Memory B cell (primary cell): ENCODE measurements around the gene GAGE12J.
"Not testable (repeated sequence)": the region's sequence is repeated elsewhere in the genome, so short reads cannot be mapped to it uniquely, and the experiment has no call there.

Source experiments
- ATAC-seq: fragments of 150-1000 bp; cut with Tn5 transposase; 2 replicates; pipeline ENCODE4 v1.10.0; 2021; ENCODE audit warnings: low read depth, mild to moderate bottlenecking, moderate library complexity
- DNase-seq, 2 donors: peaks; one replicate each; pipeline ENCODE4 v3.0.0; 2022; ENCODE audit warnings: low spot score in 2 of 2
- H3K27ac Mint-ChIP-seq: one replicate; pipeline ENCODE4 v1.8.0; 2022; ENCODE audit warnings: mild to moderate bottlenecking, moderate library complexity, mixed read lengths
- H3K27me3 Mint-ChIP-seq: one replicate; pipeline ENCODE4 v1.8.0; 2022; ENCODE audit warnings: mixed read lengths
- H3K36me3 Mint-ChIP-seq: one replicate; pipeline ENCODE4 v1.8.0; 2022; ENCODE audit warnings: mild to moderate bottlenecking, mixed read lengths
- H3K4me1 Mint-ChIP-seq: one replicate; pipeline ENCODE4 v1.8.0; 2022; ENCODE audit warnings: mixed read lengths
- H3K4me3 Mint-ChIP-seq: one replicate; pipeline ENCODE4 v1.8.0; 2022; ENCODE audit warnings: mild to moderate bottlenecking, moderate library complexity, mixed read lengths
- H3K9me3 Mint-ChIP-seq: one replicate; pipeline ENCODE4 v1.8.0; 2022; ENCODE audit warnings: mixed read lengths

GAGE12J gene

DNA sequence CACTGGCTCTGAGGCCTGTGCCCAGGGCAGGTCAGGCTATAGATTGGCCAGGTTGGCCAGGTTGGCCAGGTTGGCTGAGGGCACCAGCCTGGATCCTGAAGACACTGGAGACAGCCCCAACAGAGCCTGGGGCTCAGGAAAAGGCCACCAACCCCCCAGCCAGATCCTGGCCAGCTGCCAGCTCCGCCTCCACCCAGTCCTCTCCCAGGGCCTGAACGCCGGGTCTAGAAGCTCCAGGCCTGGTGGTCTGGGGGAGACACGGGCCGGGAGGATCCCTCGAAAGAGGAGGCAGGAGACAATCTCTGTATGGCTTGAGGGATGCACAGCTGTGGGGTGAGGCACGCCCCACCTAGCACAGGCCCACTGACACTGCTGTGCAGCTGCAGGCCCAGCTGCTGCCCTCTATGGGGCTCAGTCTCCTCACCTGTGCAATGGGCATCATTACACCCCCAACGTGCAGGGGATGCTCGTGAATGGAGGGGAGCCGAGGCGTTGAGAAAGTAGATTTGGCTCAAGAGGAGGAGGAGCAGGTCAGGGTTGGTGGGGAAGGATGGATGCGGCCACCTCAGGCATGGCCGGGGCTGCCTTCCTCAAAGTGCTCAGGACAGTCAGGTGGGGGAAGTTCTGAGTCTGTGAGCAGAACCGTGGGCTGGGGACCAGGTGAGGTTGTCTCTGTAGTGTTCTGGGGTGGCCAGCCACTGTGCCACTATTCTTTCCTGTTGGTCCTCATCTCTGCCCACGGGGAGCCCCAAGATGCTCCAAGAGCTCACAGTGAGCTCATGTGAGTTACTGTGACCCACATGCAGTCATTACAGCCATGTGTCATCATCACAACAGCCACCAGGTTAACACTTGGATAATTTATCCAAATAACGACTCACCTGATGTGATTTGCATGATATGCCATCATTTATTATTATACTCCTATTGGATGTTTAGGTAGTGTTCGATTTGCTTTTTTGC, 29.2 kb upstream of the GAGE12J start:
- no peak for DNase-seq
- Mint-ChIP-seq H3K36me3 (no peaks in the 10 kb centered on the region), H3K27ac (no peak overlapping the region), H3K9me3 (no peaks in the 10 kb centered on the region), H3K27me3 (no peaks in the 10 kb centered on the region), H3K4me1 (peaks cover 6% of the 10 kb centered on the region), H3K4me3 (no peak overlapping the region)
- ATAC-seq: no peak

DNA sequence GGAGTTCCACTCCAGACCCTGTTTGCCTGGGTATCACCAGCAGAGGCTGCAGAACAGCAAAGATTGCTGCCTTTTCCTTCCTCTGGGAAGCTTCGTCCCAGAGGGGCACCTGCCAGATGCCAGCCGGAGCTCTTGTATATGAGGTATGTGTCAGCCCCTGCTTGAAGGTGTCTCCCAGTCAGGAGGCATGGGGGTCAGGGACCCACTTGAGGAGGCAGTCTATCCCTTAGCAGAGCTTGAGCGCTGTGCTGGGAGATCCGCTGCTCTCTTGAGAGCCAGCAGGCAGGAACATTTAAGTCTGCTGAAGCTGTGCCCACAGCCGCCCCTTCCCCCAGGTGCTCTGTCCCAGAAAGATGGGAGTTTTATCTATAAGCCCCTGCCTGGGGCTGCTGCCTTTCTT, 22.5 kb upstream of the GAGE12J start:
- not testable (repeated sequence) for DNase-seq, H3K27me3 Mint-ChIP-seq, H3K9me3 Mint-ChIP-seq, ATAC-seq, H3K27ac Mint-ChIP-seq, H3K4me3 Mint-ChIP-seq, H3K4me1 Mint-ChIP-seq, H3K36me3 Mint-ChIP-seq

DNA sequence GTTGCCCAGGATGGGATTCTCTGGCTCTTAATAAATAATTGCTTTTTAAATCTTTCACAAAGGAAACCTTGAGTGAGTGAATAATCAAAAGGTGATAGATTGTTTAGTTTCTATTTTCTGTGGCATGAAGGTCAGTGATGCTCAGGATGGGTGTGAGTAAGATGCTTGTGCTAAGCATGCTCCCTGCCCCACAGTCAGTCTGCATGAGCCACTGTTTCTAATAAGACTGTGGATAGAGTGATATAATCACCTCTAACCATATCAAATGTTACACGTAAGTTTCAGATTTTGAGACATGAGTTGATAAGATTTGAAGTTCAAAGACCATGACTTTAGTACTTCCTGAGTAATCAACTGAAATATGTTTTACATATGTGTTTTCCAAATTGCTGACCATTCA, 21.1 kb upstream of the GAGE12J start:
- no peak for ATAC-seq
- DNase-seq: no peak
- no peak overlapping the region for H3K4me3 Mint-ChIP-seq
- no peaks in the 10 kb centered on the region for H3K4me1 Mint-ChIP-seq
- peaks cover 2% of the 10 kb centered on the region for H3K36me3 Mint-ChIP-seq
- no peaks in the 10 kb centered on the region for H3K9me3 Mint-ChIP-seq
- H3K27me3 Mint-ChIP-seq: peaks cover 3% of the 10 kb centered on the region
- no peak overlapping the region for H3K27ac Mint-ChIP-seq

DNA sequence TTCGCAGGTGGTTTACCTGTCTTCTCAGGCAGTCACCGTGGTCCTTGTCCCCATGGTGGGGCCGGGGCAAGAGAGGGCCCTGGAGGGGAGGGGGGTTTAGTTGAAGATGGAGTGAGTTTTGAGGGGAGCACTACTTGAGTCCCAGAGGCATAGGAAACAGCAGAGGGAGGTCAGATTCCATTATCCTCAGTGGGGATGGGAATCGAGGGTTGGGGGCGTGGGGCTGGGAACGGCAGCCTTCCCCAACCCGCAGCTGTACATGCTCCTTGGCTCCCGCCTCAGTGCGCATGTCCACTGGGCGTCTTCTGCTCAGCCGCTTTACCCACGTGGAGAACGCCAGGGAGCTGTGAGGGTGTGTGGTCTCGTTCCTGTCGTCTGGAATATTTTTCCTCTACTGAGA, 18.5 kb upstream of the GAGE12J start, which contains the start of gene GAGE10:
GAGE10 (plus strand) TSS at position 301 of the 400 bp plus-strand sequence. CDS start 1,214 bp downstream, outside the sequence.
- Mint-ChIP-seq H3K27ac (no peak within 1 kb of the TSS), H3K36me3 (peaks cover 2% of the 10 kb centered on the region), H3K27me3 (peaks cover 3% of the 10 kb centered on the region), H3K4me3 (no peak within 1 kb of the TSS), H3K4me1 (no peaks in the 10 kb centered on the region), H3K9me3 (no peaks in the 10 kb centered on the region)
- no peak for ATAC-seq
- no peak for DNase-seq

DNA sequence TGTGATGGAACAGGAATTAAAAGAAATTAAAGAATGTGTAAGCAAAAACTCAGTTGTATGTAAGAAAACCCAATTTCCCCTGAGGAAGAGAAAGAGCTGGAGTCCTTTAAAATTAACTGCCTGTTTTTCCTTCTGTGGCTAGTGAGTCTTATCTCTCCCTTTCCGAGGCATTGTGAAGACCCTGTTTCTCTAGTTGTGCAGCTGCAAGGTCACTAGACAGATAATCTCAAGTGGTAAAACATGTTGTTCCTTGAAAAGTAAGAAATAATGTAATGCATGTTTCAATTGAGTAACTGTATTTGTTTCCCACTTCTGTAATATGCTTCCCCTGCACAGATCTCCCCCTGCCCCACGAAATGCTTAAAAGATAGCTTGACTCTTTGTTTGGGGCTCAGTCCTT, 14.1 kb upstream of the GAGE12J start:
- ATAC-seq, H3K9me3 Mint-ChIP-seq, H3K36me3 Mint-ChIP-seq, DNase-seq, H3K27me3 Mint-ChIP-seq, H3K27ac Mint-ChIP-seq, H3K4me3 Mint-ChIP-seq: not testable (repeated sequence)
- H3K4me1 Mint-ChIP-seq: peaks cover 14% of the 10 kb centered on the region

- Mint-ChIP-seq H3K4me1 (peaks cover 14% of the 10 kb centered on the region), H3K9me3 (peaks cover 3% of the 10 kb centered on the region), H3K36me3 (peaks cover 7% of the 10 kb centered on the region), H3K27ac (peak overlapping the region; percentile 85), H3K27me3 (no peaks in the 10 kb centered on the region), H3K4me3 (peak overlapping the region; percentile 83)
- DNase-seq (no peak), ATAC-seq (no peak)
Measured at GRCh38 chrX:49308604-49309269, 13.1 kb upstream of the GAGE12J start.

DNA sequence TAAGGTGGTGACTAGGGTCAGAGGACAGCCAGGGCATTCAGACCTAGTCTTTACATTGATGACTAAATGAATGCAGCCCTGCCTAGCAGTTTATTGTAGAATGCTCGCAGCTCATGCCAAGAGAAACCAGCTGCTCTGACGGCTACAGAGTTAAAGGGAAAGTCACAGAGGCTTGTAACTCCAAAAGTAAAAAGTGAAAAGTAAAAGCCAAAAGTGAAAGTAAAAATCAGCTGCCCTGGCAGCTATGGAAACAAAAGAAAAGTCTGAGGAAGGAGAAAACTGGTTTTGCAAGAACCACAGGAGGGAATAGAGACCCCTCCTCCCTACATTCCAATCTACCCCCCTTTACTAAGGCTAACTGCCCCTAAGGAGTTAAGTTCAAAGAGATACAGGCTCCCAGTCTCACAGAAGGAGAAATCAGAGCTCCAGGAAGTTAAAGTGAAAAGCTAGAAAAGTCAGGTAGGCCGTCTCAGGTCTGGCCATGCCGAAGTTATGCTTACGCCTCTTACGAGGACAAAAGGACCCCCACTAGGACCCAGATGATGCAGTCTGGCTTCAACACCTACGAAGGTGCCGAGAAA, 12.3 kb upstream of the GAGE12J start:
- Mint-ChIP-seq H3K4me3 (peak overlapping the region; percentile 83), H3K9me3 (peaks cover 3% of the 10 kb centered on the region), H3K4me1 (peaks cover 14% of the 10 kb centered on the region), H3K27ac (peak overlapping the region; percentile 85), H3K27me3 (no peaks in the 10 kb centered on the region), H3K36me3 (peaks cover 7% of the 10 kb centered on the region)
- no peak for DNase-seq
- ATAC-seq: peak; percentile 44

- Mint-ChIP-seq H3K9me3 (peaks cover 3% of the 10 kb centered on the region), H3K27me3 (no peaks in the 10 kb centered on the region), H3K27ac (peak overlapping the region; percentile 85), H3K4me1 (peaks cover 14% of the 10 kb centered on the region), H3K4me3 (no peak overlapping the region), H3K36me3 (peaks cover 7% of the 10 kb centered on the region)
- ATAC-seq (no peak), DNase-seq (no peak)
Measured at GRCh38 chrX:49310371-49310770, 11.5 kb upstream of the GAGE12J start.

GRCh38 chrX:49312176-49312575, 9.7 kb upstream of the GAGE12J start:
- H3K4me1 Mint-ChIP-seq: peaks cover 14% of the 10 kb centered on the region

DNA sequence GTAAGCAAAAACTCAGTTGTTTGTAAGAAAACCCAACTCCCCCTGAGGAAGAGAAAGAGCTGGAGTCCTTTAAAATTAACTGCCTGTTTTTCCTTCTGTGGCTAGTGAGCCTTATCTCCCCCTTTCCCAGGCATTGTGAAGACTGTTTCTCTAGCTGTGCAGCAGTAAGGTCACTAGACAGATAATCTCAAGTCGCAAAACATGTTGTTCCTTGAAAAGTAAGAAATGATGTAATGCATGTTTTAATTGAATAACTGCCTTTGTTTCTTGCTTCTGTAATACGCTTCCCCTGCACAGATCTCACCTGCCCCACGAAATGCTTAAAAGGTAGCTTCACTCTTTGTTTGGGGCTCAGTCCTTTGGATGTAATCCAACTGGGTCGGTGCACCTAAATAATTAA, 5.8 kb upstream of the GAGE12J start:
- no peaks in the 10 kb centered on the region for H3K4me1 Mint-ChIP-seq
- H3K4me3 Mint-ChIP-seq: no peak overlapping the region
- ATAC-seq (no peak), DNase-seq (no peak)
- H3K27me3 Mint-ChIP-seq: no peaks in the 10 kb centered on the region
- no peaks in the 10 kb centered on the region for H3K9me3 Mint-ChIP-seq
- no peaks in the 10 kb centered on the region for H3K36me3 Mint-ChIP-seq
- no peak overlapping the region for H3K27ac Mint-ChIP-seq

More at GRCh38 chrX:49312176-49312575, 9.7 kb upstream of the GAGE12J start:
- no peak for DNase-seq
- Mint-ChIP-seq H3K36me3 (peaks cover 7% of the 10 kb centered on the region), H3K9me3 (peaks cover 3% of the 10 kb centered on the region), H3K4me3 (no peak overlapping the region), H3K27me3 (no peaks in the 10 kb centered on the region), H3K27ac (no peak overlapping the region)
- ATAC-seq: no peak

GRCh38 chrX:49322266-49322665, 429 bp downstream of the GAGE12J start:
- not testable (repeated sequence) for H3K27me3 Mint-ChIP-seq, H3K27ac Mint-ChIP-seq, H3K9me3 Mint-ChIP-seq, H3K4me1 Mint-ChIP-seq, ATAC-seq, H3K4me3 Mint-ChIP-seq, DNase-seq, H3K36me3 Mint-ChIP-seq

DNA sequence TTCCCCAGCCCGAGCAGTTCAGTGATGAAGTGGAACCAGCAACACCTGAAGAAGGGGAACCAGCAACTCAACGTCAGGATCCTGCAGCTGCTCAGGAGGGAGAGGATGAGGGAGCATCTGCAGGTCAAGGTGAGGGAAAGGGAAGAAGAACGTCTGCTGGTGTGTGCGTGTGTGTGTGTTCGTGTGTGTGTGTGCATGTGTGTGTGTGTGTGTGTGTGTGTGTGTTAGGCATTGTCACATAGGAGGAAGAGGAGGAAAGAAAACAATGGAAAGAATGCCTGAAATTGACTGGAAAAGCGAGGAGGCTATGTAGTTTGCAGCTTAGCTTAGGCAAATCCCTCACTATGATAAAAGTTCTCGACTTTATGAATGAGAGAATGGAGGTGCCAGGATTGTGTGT, 1.9 kb downstream of the GAGE12J start:
- not testable (repeated sequence) for DNase-seq, H3K27me3 Mint-ChIP-seq, H3K4me3 Mint-ChIP-seq, H3K27ac Mint-ChIP-seq, H3K36me3 Mint-ChIP-seq, H3K9me3 Mint-ChIP-seq, H3K4me1 Mint-ChIP-seq, ATAC-seq

GRCh38 chrX:49330421-49330820, 8.6 kb downstream of the GAGE12J start:
- not testable (repeated sequence) for H3K27ac Mint-ChIP-seq, H3K36me3 Mint-ChIP-seq, H3K4me1 Mint-ChIP-seq

DNA sequence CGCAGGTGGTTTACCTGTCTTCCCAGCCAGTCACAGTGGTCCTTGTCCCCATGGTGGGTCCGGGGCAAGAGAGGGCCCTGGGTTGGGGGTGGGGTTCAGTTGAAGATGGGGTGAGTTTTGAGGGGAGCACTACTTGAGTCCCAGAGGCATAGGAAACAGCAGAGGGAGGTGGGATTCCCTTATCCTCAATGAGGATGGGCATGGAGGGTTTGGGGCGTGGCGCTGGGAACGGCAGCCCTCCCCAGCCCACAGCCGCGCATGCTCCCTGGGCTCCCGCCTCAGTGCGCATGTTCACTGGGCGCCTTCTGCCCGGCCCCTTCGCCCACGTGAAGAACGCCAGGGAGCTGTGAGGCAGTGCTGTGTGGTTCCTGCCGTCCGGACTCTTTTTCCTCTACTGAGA, 9.4 kb downstream of the GAGE12J start, which contains the start of gene GAGE13:
GAGE13 (plus strand) TSS at position 301 of the 400 bp plus-strand sequence. CDS start 1,156 bp downstream, outside the sequence.
- H3K36me3 Mint-ChIP-seq, H3K9me3 Mint-ChIP-seq, ATAC-seq, H3K27ac Mint-ChIP-seq, H3K4me3 Mint-ChIP-seq, H3K27me3 Mint-ChIP-seq, DNase-seq, H3K4me1 Mint-ChIP-seq: not testable (repeated sequence)

More at GRCh38 chrX:49330421-49330820, 8.6 kb downstream of the GAGE12J start:
- H3K9me3 Mint-ChIP-seq, DNase-seq, H3K4me3 Mint-ChIP-seq, H3K27me3 Mint-ChIP-seq, ATAC-seq: not testable (repeated sequence)
